HG03469 (cell line): ENCODE measurements around the gene LMAN1.

ENCODE experiments used
- ATAC-seq: cut with Tn5 transposase; IDR thresholded peaks from one replicate; pipeline ENCODE4 v1.9.1; 2021; ENCODE audit warnings: mild to moderate bottlenecking, moderate library complexity, moderate number of reproducible peaks; ENCODE audit not compliant: unreplicated experiment

LMAN1 gene

DNA sequence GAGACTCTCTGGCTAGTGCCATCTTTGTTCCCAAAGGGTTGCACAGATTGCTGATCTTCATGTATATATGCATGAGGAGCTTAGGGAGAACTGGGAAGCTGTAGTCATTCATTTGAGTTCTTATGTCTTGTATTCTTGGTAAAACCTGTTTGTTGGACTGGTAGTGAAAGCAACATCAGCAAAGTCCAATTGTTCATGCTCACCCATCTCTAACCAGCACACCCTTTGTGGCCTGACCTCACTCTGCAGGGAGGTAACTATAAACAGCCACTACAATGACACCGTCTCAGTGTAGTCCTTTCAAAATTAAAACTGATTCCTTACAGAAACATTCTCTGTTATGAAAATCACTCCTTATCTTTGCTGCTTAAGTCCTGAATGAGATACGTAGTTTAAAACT is 13.9 kb upstream of the LMAN1 start:
- ATAC-seq, result no peak

GRCh38 chr18:59360381-59360780 is 1.3 kb upstream of the LMAN1 start:
- no peak for ATAC-seq

DNA sequence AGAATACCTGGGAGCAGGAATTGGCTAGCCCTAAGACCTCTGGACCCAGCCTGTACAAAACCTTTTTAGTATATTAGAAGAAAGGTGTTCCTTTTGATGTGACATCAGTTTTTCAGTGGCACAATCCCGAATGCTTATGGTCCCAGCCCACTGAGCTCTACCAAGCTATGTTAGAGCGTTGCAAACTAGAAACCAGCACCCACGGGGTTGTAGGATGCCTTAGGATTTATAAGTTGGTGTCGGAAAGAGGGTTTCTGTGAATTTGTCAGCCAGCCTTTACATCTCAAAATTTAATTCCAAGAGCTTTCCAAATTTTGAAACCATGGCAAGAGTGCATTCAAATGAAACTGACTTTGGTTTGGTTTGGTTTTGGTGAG is 499 bp upstream of the LMAN1 start:
- peak; percentile 3 for ATAC-seq

DNA sequence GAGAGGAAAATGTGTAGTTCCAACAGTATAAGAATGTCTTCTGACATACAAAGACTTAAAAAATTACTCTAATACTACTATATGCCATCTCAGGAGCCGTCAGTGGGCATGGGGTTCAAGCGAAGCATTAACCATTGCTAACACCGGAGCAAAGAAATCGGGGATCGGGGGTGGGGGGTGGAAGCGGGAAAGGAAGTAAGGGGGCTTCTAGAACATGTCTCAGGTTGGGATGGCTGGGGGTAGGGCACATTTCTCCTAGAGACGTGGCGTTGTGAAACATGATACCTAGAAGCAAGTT is 702 bp downstream of the LMAN1 start:
- ATAC-seq, result no peak

- ATAC-seq, result no peak
Observed at GRCh38 chr18:59357928-59358327, 1.1 kb downstream of the LMAN1 start.

DNA sequence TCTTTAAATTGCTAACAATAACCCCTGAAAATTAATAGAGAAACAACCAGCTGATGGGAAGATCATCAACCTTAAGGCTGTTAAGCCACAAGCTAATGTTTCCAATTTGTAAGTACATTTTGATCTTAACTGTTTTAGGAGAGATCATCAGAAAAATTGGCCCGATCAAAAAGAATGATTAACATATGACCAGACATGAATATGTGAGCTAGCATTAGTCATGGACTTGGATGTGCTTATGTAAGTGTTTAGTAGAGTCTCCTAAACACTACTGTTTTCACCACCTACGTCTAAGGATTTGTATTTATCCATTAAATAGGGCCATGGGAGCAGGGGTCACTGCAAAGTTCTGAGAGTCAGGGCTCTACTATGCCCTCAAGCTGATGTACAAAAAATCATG is 4.3 kb downstream of the LMAN1 start:
- no peak for ATAC-seq

- ATAC-seq, result no peak
Observed at GRCh38 chr18:59353079-59353680, 5.9 kb downstream of the LMAN1 start.

- no peak for ATAC-seq
Observed at GRCh38 chr18:59352250-59352855, 6.7 kb downstream of the LMAN1 start.

DNA sequence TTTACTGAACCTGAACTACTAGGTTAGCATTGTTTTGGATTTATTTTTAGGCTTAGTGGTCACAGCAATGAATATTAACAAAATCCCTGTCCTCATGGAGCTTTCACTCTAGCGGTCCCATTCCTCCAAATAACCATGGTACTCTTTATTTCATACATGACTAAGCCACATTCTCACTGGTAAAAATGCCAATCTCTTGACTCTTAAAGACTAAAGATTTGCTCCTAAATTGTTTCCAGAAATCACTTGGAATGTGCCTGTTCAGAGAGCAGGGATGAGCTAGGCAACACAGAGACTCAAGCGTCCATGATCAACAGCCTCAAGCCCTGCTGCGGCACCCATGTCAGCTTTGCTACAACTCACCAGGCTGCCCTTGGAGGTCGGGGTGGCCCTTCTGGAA is 13.5 kb downstream of the LMAN1 start:
- ATAC-seq, result no peak

- no peak for ATAC-seq
Observed at GRCh38 chr18:59344996-59345395, 14.1 kb downstream of the LMAN1 start.

DNA sequence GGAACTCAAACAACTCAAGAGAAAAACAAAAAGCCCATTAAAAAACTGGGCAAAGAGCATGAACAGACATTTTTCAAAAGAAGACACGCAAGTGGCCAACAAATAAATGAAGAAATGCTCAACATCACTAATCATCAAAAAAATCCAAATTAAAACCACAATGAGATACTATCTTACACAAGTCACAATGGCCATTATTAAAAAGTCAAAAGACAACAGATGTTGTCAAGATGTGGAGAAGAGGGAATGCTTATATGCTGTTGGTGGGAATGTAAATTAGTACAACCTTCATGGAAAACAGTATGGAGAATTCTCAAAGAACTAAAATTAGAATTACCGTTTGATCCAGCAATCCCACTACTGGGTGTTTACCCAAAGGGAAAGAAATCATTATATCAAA is 15.1 kb downstream of the LMAN1 start:
- ATAC-seq, result no peak

- no peak for ATAC-seq
Observed at GRCh38 chr18:59340817-59341216, 18.2 kb downstream of the LMAN1 start.

DNA sequence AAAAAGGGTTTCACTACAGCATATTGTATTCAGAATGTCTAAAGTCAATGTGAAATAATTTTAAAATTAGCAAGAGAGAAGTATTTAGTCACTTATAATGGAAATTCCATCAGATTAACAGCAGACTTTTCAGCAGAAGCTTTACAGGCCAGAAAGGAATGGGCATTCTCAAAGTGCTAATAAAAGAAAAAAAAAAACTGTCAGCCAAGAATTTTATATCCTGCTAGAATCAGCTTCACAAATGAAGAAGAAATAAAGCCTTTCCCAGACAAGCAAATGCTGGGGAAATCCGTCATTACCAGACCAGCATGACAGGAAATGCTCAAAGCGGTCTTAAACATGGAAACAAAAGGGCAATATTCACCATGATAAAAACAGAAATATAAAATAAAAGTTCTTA is 18.8 kb downstream of the LMAN1 start:
- ATAC-seq, result no peak

GRCh38 chr18:59332986-59333385 is 26.1 kb downstream of the LMAN1 start:
- no peak for ATAC-seq

DNA sequence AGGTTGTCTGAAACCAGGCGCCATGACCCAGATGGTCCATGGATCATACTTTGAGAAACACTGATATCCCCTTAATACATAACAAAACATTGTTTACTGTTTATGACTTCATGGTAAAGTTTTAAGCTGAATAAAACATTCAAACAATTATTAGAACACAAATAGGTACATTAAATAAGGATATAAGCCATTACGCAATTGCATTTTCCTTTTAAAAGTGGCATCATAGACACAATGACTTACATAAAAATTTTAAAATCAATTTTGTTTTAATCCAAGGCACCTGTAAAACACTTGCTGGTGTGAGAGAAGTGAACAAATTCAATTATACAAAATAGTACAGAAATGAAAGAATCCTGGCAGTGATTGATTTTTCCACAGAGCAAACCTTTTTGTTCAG is 30.4 kb downstream of the LMAN1 start:
- ATAC-seq, result no peak

DNA sequence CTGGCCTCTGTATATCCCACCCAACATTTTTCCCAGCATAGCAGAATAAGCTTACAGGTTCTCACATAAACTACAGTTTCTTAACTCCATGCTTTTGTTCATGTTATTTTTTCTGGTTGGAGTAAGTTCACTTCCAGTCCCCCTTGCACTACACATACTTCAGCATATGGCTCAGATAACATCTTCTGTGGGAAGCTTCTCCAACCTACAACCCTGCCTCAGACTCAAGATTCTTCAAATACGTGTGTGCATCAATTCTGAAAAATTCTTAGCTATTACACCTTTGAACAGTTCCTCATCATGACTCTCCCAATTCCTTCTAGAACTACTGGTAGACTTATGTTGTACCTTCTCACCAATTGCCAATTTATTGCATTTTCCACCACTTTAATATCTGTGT is 33.1 kb downstream of the LMAN1 start:
- ATAC-seq, result no peak

GRCh38 chr18:59324623-59324971 is 34.5 kb downstream of the LMAN1 start:
- no peak for ATAC-seq

DNA sequence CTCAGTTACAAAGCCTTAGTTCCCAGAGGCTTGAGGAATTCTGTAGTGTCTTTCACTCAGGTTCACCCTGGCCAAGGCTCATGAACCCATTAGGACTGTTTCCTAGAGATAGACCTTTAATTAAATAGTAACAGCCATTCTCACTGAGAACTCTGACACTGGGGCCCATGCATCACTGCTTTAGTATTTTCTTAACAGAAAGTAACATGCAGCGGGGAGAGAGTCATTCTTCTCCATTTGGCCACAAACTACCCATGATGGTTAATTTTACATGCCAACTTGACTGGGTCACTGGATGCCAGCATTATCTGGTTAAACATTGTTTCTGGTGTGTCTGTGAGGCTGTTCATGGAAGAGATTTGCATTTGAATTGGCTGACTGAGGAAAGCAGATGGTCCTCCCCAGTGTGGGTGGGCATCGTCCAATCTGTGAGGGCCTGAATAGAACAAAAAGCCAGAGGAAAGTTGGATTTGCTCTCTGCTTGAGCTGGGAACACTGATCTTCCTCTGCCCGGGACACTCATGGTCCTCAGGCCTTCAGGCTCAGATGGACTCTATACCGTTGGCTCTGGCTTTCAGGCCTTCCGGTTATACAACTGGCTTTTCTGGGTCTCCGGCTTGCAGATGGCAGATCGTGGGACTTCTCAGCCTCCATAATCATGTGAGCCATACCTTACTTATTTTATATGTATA is 35.0 kb downstream of the LMAN1 start:
- ATAC-seq, result no peak

GRCh38 chr18:59318460-59319050 is 40.5 kb downstream of the LMAN1 start, which contains the start of gene CPLX4:
Gene CPLX4, minus strand, starts transcription at chr18:59318649. Its CDS starts 187 bp downstream, at chr18:59318462.
- ATAC-seq, result no peak

DNA sequence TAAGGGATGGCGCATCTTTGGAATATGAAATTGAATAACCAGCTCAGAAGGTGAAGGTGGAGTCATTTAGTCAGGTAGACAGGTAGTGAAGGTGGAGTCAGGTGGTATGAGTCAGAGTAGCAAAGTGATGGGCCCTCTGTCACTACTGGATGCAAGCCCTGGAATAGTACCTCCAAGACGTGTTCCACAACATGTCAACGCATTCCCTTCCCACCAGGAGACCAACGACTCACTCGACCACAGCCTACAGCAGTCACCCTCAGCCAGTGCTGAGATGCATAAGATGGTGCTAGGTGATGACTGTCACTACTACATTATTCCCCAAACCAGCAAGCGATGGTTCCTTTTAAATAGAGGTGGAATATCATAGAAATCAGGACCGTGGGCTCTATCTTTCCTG is 47.4 kb downstream of the LMAN1 start:
- ATAC-seq, result no peak

GRCh38 chr18:59308938-59309260 is 50.2 kb downstream of the LMAN1 start:
- ATAC-seq, result no peak

DNA sequence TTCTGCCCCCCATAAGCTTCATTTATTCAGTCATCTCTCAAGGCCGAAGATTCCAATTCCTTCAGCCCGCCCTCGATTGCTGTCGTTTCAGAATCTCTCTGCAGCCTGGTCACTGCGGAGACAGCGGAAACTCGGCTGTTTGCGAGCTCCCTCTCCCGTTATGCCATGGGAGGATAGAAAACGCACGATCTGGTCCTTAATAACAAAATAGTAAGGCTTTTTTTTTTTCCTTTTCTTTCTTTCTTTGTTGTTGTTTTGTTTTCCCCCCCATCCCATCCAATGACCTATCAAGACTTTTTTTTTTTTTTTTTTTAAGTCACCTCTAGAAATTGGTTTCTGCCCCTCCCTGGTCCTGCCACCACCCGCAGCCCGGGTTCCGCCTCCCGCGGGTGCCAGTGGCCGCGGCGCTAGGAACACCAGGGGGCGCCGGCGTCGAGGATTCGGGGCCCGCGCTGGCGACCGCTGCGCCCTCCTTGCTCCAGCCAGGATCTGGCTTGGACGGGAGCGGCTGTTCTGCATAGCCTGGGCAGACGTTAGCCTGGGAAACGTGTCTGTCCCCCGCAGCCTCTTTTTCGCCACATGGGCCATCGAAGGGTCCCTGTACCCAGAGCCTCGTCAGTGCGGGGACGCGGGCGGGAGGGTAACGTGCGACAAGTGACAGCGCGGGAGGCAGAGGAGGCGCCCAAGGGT is 50.7 kb downstream of the LMAN1 start:
- ATAC-seq, result peak; percentile 50
